GM12864 (cell line): ENCODE results near the gene CBX8.

Experiments
- DNase-seq: peaks from one replicate; pipeline ENCODE4 v3.0.0-alpha.2; 2011; ENCODE audit warnings: low read depth
- H3K4me3 ChIP-seq: 2 replicates; pipeline ENCODE4 v1.5.1; 2011; ENCODE audit warnings: mild to moderate bottlenecking, low read depth, low read length, control low read depth
- TF ChIP-seq, protein P1 (sequence below): IDR thresholded peaks from 2 replicates; pipeline ENCODE4 v1.5.1; 2011; ENCODE audit warnings: low read depth, mild to moderate bottlenecking, moderate library complexity, low read length, control low read depth, inconsistent platforms; ENCODE audit errors: missing control alignments

Gene CBX8

DNA sequence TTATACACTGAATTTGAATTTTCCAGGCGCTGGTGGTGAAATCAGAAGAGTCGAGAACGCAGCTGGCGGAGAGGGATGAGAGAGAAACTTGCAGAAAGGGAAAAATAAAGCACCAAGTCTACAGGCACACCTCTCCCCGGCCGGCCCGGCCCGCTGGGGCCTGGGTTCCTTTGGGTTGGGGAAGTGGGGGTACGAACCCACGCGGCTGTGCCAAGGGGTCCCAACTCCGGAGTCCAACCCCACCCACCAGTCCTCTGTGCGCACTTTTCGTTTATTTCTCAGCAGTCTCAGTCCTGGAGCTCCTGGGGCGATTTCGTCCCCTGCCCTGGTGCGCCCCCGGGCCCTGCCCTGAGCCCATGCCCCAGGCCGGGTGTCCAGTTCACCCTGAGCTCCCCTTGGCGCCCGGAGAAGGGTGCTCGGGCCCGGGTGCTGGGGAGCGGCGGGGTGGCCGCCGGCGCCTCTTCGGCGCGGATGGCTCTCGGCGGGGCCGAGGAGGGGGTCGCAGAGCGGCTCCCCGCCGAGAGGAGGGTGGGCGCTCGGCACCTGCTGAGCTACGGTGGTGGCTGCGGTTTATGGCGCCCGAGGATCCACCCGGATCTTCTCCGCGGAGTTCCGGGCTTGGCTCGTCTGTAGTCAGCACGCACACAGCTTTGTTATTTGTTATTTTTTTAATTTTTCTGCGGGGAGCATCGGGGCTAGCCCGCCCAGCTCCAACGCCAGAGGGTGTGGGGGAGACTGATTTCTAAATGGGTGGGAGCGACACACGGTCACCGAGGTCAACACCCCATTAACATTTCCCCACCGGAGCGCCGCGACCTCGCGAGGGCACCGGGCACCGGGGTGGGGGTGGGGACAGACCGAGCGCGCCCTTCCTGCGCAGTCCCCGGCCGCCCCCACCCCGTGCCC lies 15.7 kb upstream of the CBX8 start:
- TF ChIP-seq, protein P1, sequence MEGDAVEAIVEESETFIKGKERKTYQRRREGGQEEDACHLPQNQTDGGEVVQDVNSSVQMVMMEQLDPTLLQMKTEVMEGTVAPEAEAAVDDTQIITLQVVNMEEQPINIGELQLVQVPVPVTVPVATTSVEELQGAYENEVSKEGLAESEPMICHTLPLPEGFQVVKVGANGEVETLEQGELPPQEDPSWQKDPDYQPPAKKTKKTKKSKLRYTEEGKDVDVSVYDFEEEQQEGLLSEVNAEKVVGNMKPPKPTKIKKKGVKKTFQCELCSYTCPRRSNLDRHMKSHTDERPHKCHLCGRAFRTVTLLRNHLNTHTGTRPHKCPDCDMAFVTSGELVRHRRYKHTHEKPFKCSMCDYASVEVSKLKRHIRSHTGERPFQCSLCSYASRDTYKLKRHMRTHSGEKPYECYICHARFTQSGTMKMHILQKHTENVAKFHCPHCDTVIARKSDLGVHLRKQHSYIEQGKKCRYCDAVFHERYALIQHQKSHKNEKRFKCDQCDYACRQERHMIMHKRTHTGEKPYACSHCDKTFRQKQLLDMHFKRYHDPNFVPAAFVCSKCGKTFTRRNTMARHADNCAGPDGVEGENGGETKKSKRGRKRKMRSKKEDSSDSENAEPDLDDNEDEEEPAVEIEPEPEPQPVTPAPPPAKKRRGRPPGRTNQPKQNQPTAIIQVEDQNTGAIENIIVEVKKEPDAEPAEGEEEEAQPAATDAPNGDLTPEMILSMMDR: no peak
- no peak overlapping the region; the same call in 1 of the 2 replicates for H3K4me3 ChIP-seq
- DNase-seq: no peak

- no peak overlapping the region for H3K4me3 ChIP-seq
- TF ChIP-seq, protein P1: no peak
- no peak for DNase-seq
Measured at GRCh38 chr17:79811868-79812352, 15.0 kb upstream of the CBX8 start.

- TF ChIP-seq, protein P1: peak; percentile 55
- DNase-seq: no peak
- no peak overlapping the region for H3K4me3 ChIP-seq
Measured at GRCh38 chr17:79811011-79811867, 14.4 kb upstream of the CBX8 start.

DNA sequence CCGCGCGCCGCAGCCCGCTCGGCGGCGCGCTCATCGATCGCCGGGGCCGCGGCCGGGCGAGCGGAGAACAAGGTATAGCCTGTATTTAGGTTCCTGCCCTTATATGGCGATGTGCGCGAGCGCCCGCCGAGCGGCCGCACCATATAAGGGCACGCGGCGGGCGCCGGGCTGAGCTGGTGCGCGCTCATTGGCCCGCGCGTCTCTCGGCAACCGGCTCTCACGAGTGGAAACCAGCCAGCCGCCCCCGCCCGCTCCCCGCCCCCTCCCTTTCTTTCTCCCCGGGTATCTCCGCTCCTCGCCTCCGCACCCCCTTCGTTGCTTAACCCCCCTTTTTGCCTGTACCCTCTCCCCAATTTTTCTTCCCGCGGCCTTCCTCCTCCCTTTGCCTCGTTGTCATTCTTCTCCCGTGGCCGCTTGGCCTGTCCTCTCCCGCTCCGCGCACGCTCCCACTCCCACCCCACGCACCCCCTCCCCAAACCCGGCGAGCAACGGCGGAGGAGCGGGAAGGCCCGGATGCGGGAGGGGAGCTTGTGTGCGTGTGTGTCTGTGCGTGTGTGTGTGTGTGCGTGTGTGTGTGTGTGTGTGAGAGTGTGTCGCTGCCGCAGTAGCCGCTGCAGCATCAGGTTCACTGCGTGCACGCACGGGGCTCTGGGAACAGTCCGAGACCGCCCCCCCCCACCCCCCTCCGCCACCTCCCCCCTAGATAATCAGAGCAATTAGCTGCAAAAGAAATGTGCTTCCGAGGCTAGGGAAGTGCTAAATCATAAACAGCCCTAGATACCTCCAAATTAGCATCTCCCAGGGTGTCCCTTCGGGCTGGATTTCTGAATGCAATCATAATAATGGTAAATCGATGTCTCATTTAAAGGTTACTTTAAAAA lies 13.5 kb upstream of the CBX8 start:
- DNase-seq: no peak
- TF ChIP-seq, protein P1: no peak
- peak overlapping the region; percentile 24 for H3K4me3 ChIP-seq

GRCh38 chr17:79809530-79810129 lies 12.8 kb upstream of the CBX8 start:
- H3K4me3 ChIP-seq: no peak overlapping the region
- TF ChIP-seq, protein P1: no peak
- DNase-seq: no peak
